Endothelial cell of umbilical vein (primary cell): ENCODE results near the gene MTG1. TPM values are rescaled to one million over a fixed set of nuclear protein-coding genes. Genes with fewer than 3 reads are reported as not detected.
"Not testable (repeated sequence)": the region's sequence is repeated elsewhere in the genome, so short reads cannot be mapped to it uniquely, and the experiment has no call there.

Source experiments
- BruUV-seq: library from RNA; stranded (reverse); fragments of 400-500 nt; replicated peaks from 2 replicates; lab custom pipeline; 2021; lab: Mats Ljungman, UMichigan
- CTCF ChIA-PET: fragments of 300-600, 350-600 bp; sonication (Branson Sonifier 250); formaldehyde crosslinking; loops from one replicate; lab custom pipeline; 2021; ENCODE audit warnings: antibody characterized with exemption, inconsistent platforms; lab: Charles Lee
- POLR2A ChIA-PET: fragments of 300-600, 350-600 bp; sonication (Branson Sonifier 250); formaldehyde crosslinking; loops from one replicate; lab custom pipeline; 2021; ENCODE audit warnings: antibody characterized with exemption, inconsistent platforms; lab: Charles Lee
- DNase-seq: peaks from one replicate; pipeline ENCODE4 v3.0.0-alpha.2; 2011; ENCODE audit warnings: low read depth, low spot score
- FAIRE-seq: peaks from 2 replicates; lab custom pipeline; 2011; peaks lifted over from hg19 to GRCh38; lab: Jason Lieb, UNC
- H2AFZ ChIP-seq: 2 replicates; pipeline ENCODE4 v1.6.0; 2012; ENCODE audit warnings: low read depth, low read length, control low read depth, inconsistent platforms
- H3K27ac ChIP-seq: 2 replicates; pipeline ENCODE4 v1.5.1; 2011; ENCODE audit warnings: low read depth, mild to moderate bottlenecking, control low read depth, low read length, moderate library complexity; ENCODE audit not compliant: insufficient read depth
- H3K27me3 ChIP-seq, 2 experiments: 2 replicates each; pipeline versions ENCODE4 v1.6.0 to v1.6.1; 2011; ENCODE audit warnings: low read length in 2 of 2, mixed read lengths in 1 of 2; ENCODE audit not compliant: control insufficient read depth in 2 of 2, insufficient read depth in 2 of 2
- H3K36me3 ChIP-seq, 2 experiments: 2 replicates in 1 of 2; 3 replicates in 1 of 2; pipeline ENCODE4 v1.5.1; 2011; ENCODE audit warnings: low read length in 2 of 2, mild to moderate bottlenecking in 1 of 2, moderate library complexity in 1 of 2; ENCODE audit not compliant: control insufficient read depth in 2 of 2, insufficient read depth in 2 of 2; ENCODE audit errors: extremely low read depth in 1 of 2
- H3K4me1 ChIP-seq: 3 replicates; pipeline ENCODE4 v1.5.1; 2011; ENCODE audit warnings: mild to moderate bottlenecking, low read length; ENCODE audit not compliant: control insufficient read depth, insufficient read depth; ENCODE audit errors: extremely low read depth
- H3K4me2 ChIP-seq: 2 replicates; pipeline ENCODE4 v1.6.1; 2011; ENCODE audit warnings: low read length, control low read depth, mixed read lengths; ENCODE audit not compliant: insufficient read depth
- H3K4me3 ChIP-seq, 3 experiments: fragments of 200-600 bp in 1 of 3; sonication (generic), shearing (Covaris generic) in 1 of 3; replicated peaks in 1 of 3; 2 replicates each; pipeline ENCODE4 v1.5.1; 2011 to 2016; ENCODE audit warnings: control low read depth in 3 of 3, low read length in 3 of 3, mild to moderate bottlenecking in 2 of 3, inconsistent platforms in 1 of 3, low read depth in 1 of 3, moderate library complexity in 1 of 3; ENCODE audit not compliant: insufficient read depth in 1 of 3
- H3K79me2 ChIP-seq: 2 replicates; pipeline ENCODE4 v1.6.0; 2012; ENCODE audit warnings: low read length, inconsistent platforms; ENCODE audit not compliant: control insufficient read depth, insufficient read depth
- H3K9ac ChIP-seq: replicated peaks from 2 replicates; pipeline ENCODE3; 2011; ENCODE audit warnings: low read length, control low read depth; ENCODE audit not compliant: insufficient read depth; ENCODE audit errors: extremely low read depth
- H3K9me1 ChIP-seq: replicated peaks from 3 replicates; pipeline ENCODE4 v1.6.0; 2011; ENCODE audit warnings: mild to moderate bottlenecking, low read length; ENCODE audit not compliant: control insufficient read depth, insufficient read depth; ENCODE audit errors: extremely low read depth
- H3K9me3 ChIP-seq: replicated peaks from 2 replicates; pipeline ENCODE4 v1.5.1; 2012; ENCODE audit warnings: low read length, inconsistent platforms; ENCODE audit not compliant: control insufficient read depth, insufficient read depth
- H4K20me1 ChIP-seq: replicated peaks from 2 replicates; pipeline ENCODE3; 2011; ENCODE audit warnings: mild to moderate bottlenecking, low read length; ENCODE audit not compliant: control insufficient read depth, insufficient read depth; ENCODE audit errors: extremely low read depth
- MYC ChIP-seq: IDR thresholded peaks from one replicate; pipeline ENCODE4 v1.6.1; 2011; ENCODE audit warnings: mild to moderate bottlenecking, low read depth, low read length
- dilution Hi-C: fragments of 300-500 bp; cut with MboI; formaldehyde crosslinking; loops from one replicate; pipeline ENCODE4 v1.15.0; 2019; ENCODE audit warnings: low sequenced_read_pairs; ENCODE audit not compliant: extremely low pct_ligation_motif_present
- intact Hi-C: fragments of 100-400 bp; cut with micrococcal nuclease; formaldehyde crosslinking; loops from one replicate; pipeline ENCODE4 v1.10.0; 2022
- polyA plus RNA-seq, 4 experiments: library from polyadenylated mRNA; depleted of rRNA in 3 of 4; stranded (reverse) in 3 of 4; unstranded in 1 of 4; fragments of >200 nt; gene quantifications; 2 replicates each; pipeline versions ENCODE4 v1.2.1 to v1.2.3, GENCODE V29; 2011 to 2012; ENCODE audit warnings: missing spikeins in 1 of 4
- total RNA-seq: library from RNA; stranded (reverse); gene quantifications from 2 replicates; pipeline ENCODE4 v1.2.3, GENCODE V29; 2021

The MTG1 gene
- total and polyA plus RNA-seq, 2 donors (not counting 3 experiments of a cell fraction or from before 2014, with no cell fraction given) = 66.5 to 91.6 TPM

- H2AFZ ChIP-seq, H3K27ac ChIP-seq, BruUV-seq, H3K4me3 ChIP-seq, POLR2A ChIA-PET, H3K4me2 ChIP-seq, DNase-seq, H3K9me1 ChIP-seq, intact Hi-C loops, H3K27me3 ChIP-seq, FAIRE-seq, H3K4me1 ChIP-seq, dilution Hi-C loops, H3K9ac ChIP-seq, H3K36me3 ChIP-seq, CTCF ChIA-PET, H3K9me3 ChIP-seq, H4K20me1 ChIP-seq, H3K79me2 ChIP-seq: not testable (repeated sequence)
These were observed 47.4 kb downstream of the MTG1 start for GRCh38 chr10:133441356-133441755.

- intact Hi-C loops = no loop called here
- FAIRE-seq = no peak
- TF ChIP-seq MYC = no peak
These were observed 47.8 kb downstream of the MTG1 start for GRCh38 chr10:133441780-133442179.

More at GRCh38 chr10:133441780-133442179, 47.8 kb downstream of the MTG1 start:
- POLR2A ChIA-PET = no interaction called here
- no peaks in the 10 kb centered on the region for H3K27me3 ChIP-seq
- H3K36me3 ChIP-seq = no peaks in the 10 kb centered on the region
- dilution Hi-C loops = no loop called here
- no peaks in the 10 kb centered on the region for H4K20me1 ChIP-seq
- H2AFZ ChIP-seq = no peak overlapping the region
- no peak for DNase-seq
- no peak overlapping the region for H3K4me3 ChIP-seq
- H3K9ac ChIP-seq = no peak overlapping the region
- no peak overlapping the region for H3K27ac ChIP-seq
- no peaks in the 10 kb centered on the region for H3K4me1 ChIP-seq
- no peaks in the 10 kb centered on the region for H3K9me1 ChIP-seq
- no peak overlapping the region for H3K4me2 ChIP-seq
- CTCF ChIA-PET = no interaction called here
- H3K9me3 ChIP-seq = no peaks in the 10 kb centered on the region
- H3K79me2 ChIP-seq = no peaks in the 10 kb centered on the region
- BruUV-seq = no TSS peak
